ENCODE measurements around the gene HPDL. TPM values are rescaled to one million over a fixed set of nuclear protein-coding genes. Genes with fewer than 3 reads are reported as not detected.
"Not testable (repeated sequence)": the region's sequence is repeated elsewhere in the genome, so short reads cannot be mapped to it uniquely, and the experiment has no call there.

HPDL gene
- 10 to 100 TPM in 1 of 2 donors, 1 to 10 TPM in 1; 3.6 to 11.4 TPM for total RNA-seq
- long read RNA-seq, transcript HPDL-201 (1 exons, 1,629 nt): major isoform, 18 of 18 reads
- long read RNA-seq, partial matches to known transcripts: 0 of 18 reads
- long read RNA-seq, other reads (novel, unspliced or antisense): 0 of 18 reads

- DNase-seq (peak; percentile 76 to 82), ATAC-seq (peak; percentile 81)
- intact Hi-C loops (cut with DNase I, micrococcal nuclease): no loop called here
Measured at GRCh38 chr1:45326627-45327623, at the start of gene HPDL. TSS of gene HPDL (plus strand) at chr1:45326895. CDS start at chr1:45327149, 254 bp downstream.

GRCh38 chr1:45282351-45282750 lies 44.3 kb upstream of the HPDL start:
- DNase-seq (no peak), ATAC-seq (no peak)
- intact Hi-C loops (cut with DNase I, micrococcal nuclease): no loop called here

GRCh38 chr1:45284858-45285257 lies 41.8 kb upstream of the HPDL start:
- ATAC-seq; intact Hi-C loops (cut with DNase I, micrococcal nuclease): not testable (repeated sequence)

GRCh38 chr1:45286521-45286920 lies 40.2 kb upstream of the HPDL start:
- DNase-seq; intact Hi-C loops (cut with DNase I, micrococcal nuclease); ATAC-seq: not testable (repeated sequence)

More at GRCh38 chr1:45284858-45285257, 41.8 kb upstream of the HPDL start:
- not testable (repeated sequence) for DNase-seq

- intact Hi-C loops (cut with DNase I, micrococcal nuclease); ATAC-seq; DNase-seq: not testable (repeated sequence)
Measured at GRCh38 chr1:45291002-45291401, 35.7 kb upstream of the HPDL start.

- intact Hi-C loops (cut with DNase I, micrococcal nuclease): no loop called here
- ATAC-seq: peak; percentile 32
- DNase-seq: no peak
Measured at GRCh38 chr1:45291716-45292115, 35.0 kb upstream of the HPDL start.

GRCh38 chr1:45297666-45298356 lies 28.9 kb upstream of the HPDL start:
- ATAC-seq: no peak
- DNase-seq: no peak
- intact Hi-C loops (cut with DNase I, micrococcal nuclease): loop anchor here in 1 of 2 donors (5.0 kb wide), 1 partner anchor 281 kb away; no protein-coding TSS in a partner anchor

- ATAC-seq: no peak
Measured at GRCh38 chr1:45299296-45299695, 27.4 kb upstream of the HPDL start.

GRCh38 chr1:45299981-45300668 lies 26.6 kb upstream of the HPDL start:
- intact Hi-C loops (cut with DNase I, micrococcal nuclease): loop anchor here (2.0 to 5.0 kb wide), 2 partner anchors 283 to 285 kb away; no protein-coding TSS in a partner anchor
- DNase-seq (peak in 1 of 2 donors; percentile 31), ATAC-seq (no peak)

More at GRCh38 chr1:45299296-45299695, 27.4 kb upstream of the HPDL start:
- intact Hi-C loops (cut with DNase I, micrococcal nuclease): loop anchor here in 1 of 2 donors (5.0 kb wide), 1 partner anchor 282 kb away; no protein-coding TSS in a partner anchor
- DNase-seq: no peak

- intact Hi-C loops (cut with DNase I, micrococcal nuclease): loop anchor here in 1 of 2 donors (2.0 kb wide), 1 partner anchor 286 kb away; no protein-coding TSS in a partner anchor
- no peak for ATAC-seq
- DNase-seq: no peak
Measured at GRCh38 chr1:45300669-45300997, 26.1 kb upstream of the HPDL start.

GRCh38 chr1:45302505-45303150 lies 24.1 kb upstream of the HPDL start:
- ATAC-seq (no peak), DNase-seq (peak in 1 of 2 donors; percentile 17)
- intact Hi-C loops (cut with DNase I, micrococcal nuclease): no loop called here

GRCh38 chr1:45303520-45304310 lies 23.0 kb upstream of the HPDL start:
- peak; percentile 99 for DNase-seq
- ATAC-seq: peak; percentile 92
- intact Hi-C loops (cut with DNase I, micrococcal nuclease): no loop called here

GRCh38 chr1:45304311-45305081 lies 22.2 kb upstream of the HPDL start:
- ATAC-seq: peak; percentile 6
- intact Hi-C loops (cut with DNase I, micrococcal nuclease): no loop called here
- peak; percentile 37 to 56 for DNase-seq

GRCh38 chr1:45305231-45305630 lies 21.5 kb upstream of the HPDL start:
- no peak for DNase-seq
- intact Hi-C loops (cut with DNase I, micrococcal nuclease): no loop called here
- no peak for ATAC-seq

GRCh38 chr1:45306319-45306718 lies 20.4 kb upstream of the HPDL start:
- intact Hi-C loops (cut with DNase I, micrococcal nuclease): no loop called here
- ATAC-seq: no peak
- no peak for DNase-seq

- DNase-seq (no peak), ATAC-seq (no peak)
- intact Hi-C loops (cut with DNase I, micrococcal nuclease): no loop called here
Measured at GRCh38 chr1:45306905-45307304, 19.8 kb upstream of the HPDL start.

- intact Hi-C loops (cut with DNase I, micrococcal nuclease): no loop called here
- no peak for DNase-seq
- ATAC-seq: peak; percentile 52
Measured at GRCh38 chr1:45314266-45314665, 12.4 kb upstream of the HPDL start.
